ENCODE measurements around the gene FAM227B.

GRCh38 chr15:49621401-49621811 lies 788 bp upstream of the FAM227B start:
- TF ChIP-seq FOXP2 (optimal IDR thresholded peaks at IDR 0.05; ENCODE audit: control extremely low read depth, extremely low read length, insufficient read depth) (no peak), EZH2 (IDR thresholded peaks at IDR 0.05) (no peak)

Measured in SK-N-MC (cell line).